H9 (cell line): ENCODE results near the gene MARCKS. TPM values are rescaled to one million over a fixed set of nuclear protein-coding genes. Genes with fewer than 3 reads are reported as not detected.

ENCODE experiments used
- DNase-seq: peaks from one replicate; pipeline ENCODE4 v3.0.0-alpha.2; 2017
- H2AFZ ChIP-seq: one replicate; pipeline ENCODE4 v1.6.1; 2013; ENCODE audit warnings: mild to moderate bottlenecking, low read length, control low read depth, moderate library complexity
- H2AK5ac ChIP-seq: 2 replicates; pipeline ENCODE4 v1.6.1; 2013; ENCODE audit warnings: low read length, control low read depth, mixed read lengths; ENCODE audit not compliant: insufficient read length
- H2BK120ac ChIP-seq: one replicate; pipeline ENCODE4 v1.6.1; 2013; ENCODE audit warnings: low read depth, mild to moderate bottlenecking, low read length, control low read depth, inconsistent platforms; ENCODE audit not compliant: poor library complexity, severe bottlenecking
- H2BK12ac ChIP-seq: 2 replicates; pipeline ENCODE4 v1.6.1; 2013; ENCODE audit warnings: low read length, control low read depth, mixed read lengths, low read depth; ENCODE audit not compliant: insufficient read length
- H2BK15ac ChIP-seq: 2 replicates; pipeline ENCODE4 v1.6.1; 2013; ENCODE audit warnings: low read depth, low read length, control low read depth
- H2BK20ac ChIP-seq: one replicate; pipeline ENCODE4 v1.6.1; 2013; ENCODE audit warnings: low read depth, mild to moderate bottlenecking, low read length, control low read depth, inconsistent platforms; ENCODE audit not compliant: poor library complexity, severe bottlenecking
- H2BK5ac ChIP-seq: 2 replicates; pipeline ENCODE4 v1.6.1; 2013; ENCODE audit warnings: low read length, control low read depth, mixed read lengths; ENCODE audit not compliant: insufficient read length
- H3K14ac ChIP-seq: 2 replicates; pipeline ENCODE4 v1.6.1; 2013; ENCODE audit warnings: low read length, control low read depth; ENCODE audit not compliant: insufficient read depth
- H3K18ac ChIP-seq: 2 replicates; pipeline ENCODE4 v1.6.1; 2013; ENCODE audit warnings: low read depth, mild to moderate bottlenecking, mixed read lengths, low read length, control low read depth; ENCODE audit not compliant: insufficient read length
- H3K23ac ChIP-seq: 2 replicates; pipeline ENCODE4 v1.6.1; 2013; ENCODE audit warnings: low read length, control low read depth, mixed read lengths, low read depth; ENCODE audit not compliant: insufficient read length
- H3K23me2 ChIP-seq: 2 replicates; pipeline ENCODE4 v1.6.1; 2013; ENCODE audit warnings: low read depth, mild to moderate bottlenecking, mixed read lengths, low read length, control low read depth; ENCODE audit not compliant: insufficient read length, poor library complexity, severe bottlenecking
- H3K27ac ChIP-seq: 2 replicates; pipeline ENCODE4 v1.5.1; 2013; ENCODE audit warnings: low read length, control low read depth, mixed read lengths, low read depth; ENCODE audit not compliant: insufficient read length
- H3K27me3 ChIP-seq: 2 replicates; pipeline ENCODE4 v1.6.1; 2013; ENCODE audit warnings: low read length, control low read depth, inconsistent platforms; ENCODE audit not compliant: insufficient read depth
- H3K4ac ChIP-seq: 2 replicates; pipeline ENCODE4 v1.6.1; 2013; ENCODE audit warnings: low read depth, mild to moderate bottlenecking, control low read depth, inconsistent platforms, low read length, moderate library complexity
- H3K4me1 ChIP-seq: 2 replicates; pipeline ENCODE4 v1.6.1; 2013; ENCODE audit warnings: low read length, control low read depth, inconsistent platforms; ENCODE audit not compliant: insufficient read depth
- H3K4me2 ChIP-seq: 2 replicates; pipeline ENCODE4 v1.6.1; 2013; ENCODE audit warnings: low read length, control low read depth, mixed read lengths; ENCODE audit not compliant: insufficient read length, insufficient read depth
- H3K56ac ChIP-seq: 2 replicates; pipeline ENCODE4 v1.6.1; 2013; ENCODE audit warnings: low read depth, mild to moderate bottlenecking, mixed read lengths, low read length, control low read depth; ENCODE audit not compliant: insufficient read length
- H3K79me1 ChIP-seq: 2 replicates; pipeline ENCODE4 v1.6.1; 2013; ENCODE audit warnings: low read depth, mild to moderate bottlenecking, moderate library complexity, low read length, control low read depth, inconsistent platforms; ENCODE audit not compliant: insufficient read depth, poor library complexity, severe bottlenecking
- H3K79me2 ChIP-seq: 2 replicates; pipeline ENCODE4 v1.6.1; 2013; ENCODE audit warnings: low read length, control low read depth, inconsistent platforms; ENCODE audit not compliant: insufficient read depth
- H3K9ac ChIP-seq: 2 replicates; pipeline ENCODE4 v1.6.1; 2013; ENCODE audit warnings: low read length, control low read depth, mixed read lengths; ENCODE audit not compliant: insufficient read length; ENCODE audit errors: extremely low read depth
- H3K9me3 ChIP-seq: one replicate; pipeline ENCODE4 v1.6.1; 2013; ENCODE audit warnings: low read depth, low read length, inconsistent platforms; ENCODE audit not compliant: control insufficient read depth
- H3T11ph ChIP-seq: one replicate; pipeline ENCODE4 v1.6.1; 2013; ENCODE audit warnings: mild to moderate bottlenecking, low read length, control low read depth, inconsistent platforms
- H4K20me1 ChIP-seq: one replicate; pipeline ENCODE4 v1.6.1; 2013; ENCODE audit not compliant: control insufficient read depth, insufficient read length, insufficient read depth
- H4K5ac ChIP-seq: 2 replicates; pipeline ENCODE4 v1.6.1; 2013; ENCODE audit warnings: low read depth, mild to moderate bottlenecking, mixed read lengths, low read length, control low read depth; ENCODE audit not compliant: insufficient read length
- H4K8ac ChIP-seq: replicated peaks from 2 replicates; pipeline ENCODE4 v1.6.1; 2013; ENCODE audit warnings: low read length, control low read depth, mixed read lengths, low read depth; ENCODE audit not compliant: insufficient read length
- H4K91ac ChIP-seq: 2 replicates; pipeline ENCODE4 v1.6.1; 2013; ENCODE audit warnings: low read depth, mild to moderate bottlenecking, moderate library complexity, mixed read lengths, low read length, control low read depth; ENCODE audit not compliant: insufficient read length
- H3K27ac Mint-ChIP-seq, 3 experiments: 2 replicates in 2 of 3; 3 replicates in 1 of 3; pipeline ENCODE4 v1.8.0; 2020 to 2021; ENCODE audit warnings: mixed read lengths in 3 of 3, mild to moderate bottlenecking in 1 of 3, moderate library complexity in 1 of 3
- H3K27me3 Mint-ChIP-seq: 2 replicates; pipeline ENCODE4 v1.8.0; 2021; ENCODE audit warnings: low read depth, mild to moderate bottlenecking, moderate library complexity, mixed read lengths
- H3K36me3 Mint-ChIP-seq, 3 experiments: 2 replicates in 2 of 3; 3 replicates in 1 of 3; pipeline ENCODE4 v1.8.0; 2020 to 2021; ENCODE audit warnings: low read depth in 3 of 3, mixed read lengths in 3 of 3; ENCODE audit not compliant: insufficient read depth in 1 of 3
- H3K4me1 Mint-ChIP-seq, 2 experiments: 2 replicates each; pipeline ENCODE4 v1.8.0; 2020; ENCODE audit warnings: mixed read lengths in 2 of 2
- H3K4me3 Mint-ChIP-seq, 2 experiments: 2 replicates in 1 of 2; 3 replicates in 1 of 2; pipeline ENCODE4 v1.8.0; 2020 to 2021; ENCODE audit warnings: mild to moderate bottlenecking in 2 of 2, mixed read lengths in 2 of 2, moderate library complexity in 1 of 2
- H3K9me3 Mint-ChIP-seq, 2 experiments: 2 replicates in 1 of 2; 3 replicates in 1 of 2; pipeline ENCODE4 v1.8.0; 2020; ENCODE audit warnings: mild to moderate bottlenecking in 2 of 2, mixed read lengths in 2 of 2, moderate library complexity in 1 of 2
- CTCF ChIP-seq: fragments of 200-600 bp; sonication (generic); conservative IDR thresholded peaks from 3 replicates; pipeline ENCODE4 v1.8.0; 2021; ENCODE audit warnings: antibody characterized with exemption, mild to moderate bottlenecking
- WGBS: extraction: QIAGEN DNeasy Blood & Tissue Kit; methylation state at CpG from one replicate; pipeline ENCODE4 v1.1.7; 2013; ENCODE audit warnings: missing lambda C conversion rate, low lambda C conversion rate, mixed read lengths; ENCODE audit not compliant: insufficient read length; ENCODE audit errors: extremely low coverage; 5-methylcytosine and 5-hydroxymethylcytosine counted together
- total RNA-seq: library from RNA; stranded (reverse); gene quantifications from 2 replicates; pipeline ENCODE4 v1.2.1, GENCODE V29; 2021

The MARCKS gene
- total RNA-seq, 1 experiment from 2014 or later, result 164 TPM

GRCh38 chr6:113833537-113833936 lies 23.6 kb upstream of the MARCKS start:
- Histone ChIP-seq H3K4me2 (no peak overlapping the region), H2BK120ac (no peak overlapping the region)

More at GRCh38 chr6:113833537-113833936, 23.6 kb upstream of the MARCKS start:
- Mint-ChIP-seq H3K27me3 (no peaks in the 10 kb centered on the region), H3K27ac (no peak overlapping the region), H3K9me3 (no peaks in the 10 kb centered on the region), H3K4me3 (no peak overlapping the region), H3K36me3 (no peaks in the 10 kb centered on the region), H3K4me1 (peaks cover 5 to 11% of the 10 kb centered on the region in 2 experiments)
- Histone ChIP-seq H2BK20ac (no peak overlapping the region), H3K9me3 (no peaks in the 10 kb centered on the region), H3T11ph (no peak overlapping the region), H3K79me1 (no peaks in the 10 kb centered on the region), H2BK15ac (no peak overlapping the region), H2AK5ac (no peak overlapping the region), H2AFZ (no peak overlapping the region), H3K4ac (no peak overlapping the region), H4K8ac (no peak overlapping the region), H3K14ac (no peak overlapping the region), H4K91ac (no peak overlapping the region), H3K4me1 (peaks cover 2% of the 10 kb centered on the region; the same call in 1 of the 2 replicates), H3K56ac (no peak overlapping the region), H2BK5ac (no peak overlapping the region), H3K79me2 (no peaks in the 10 kb centered on the region), H3K23me2 (no peaks in the 10 kb centered on the region), H3K18ac (no peak overlapping the region), H3K9ac (no peak overlapping the region), H3K23ac (no peak overlapping the region), H4K5ac (no peak overlapping the region), H2BK12ac (no peak overlapping the region), H3K27ac (no peak overlapping the region), H4K20me1 (no peaks in the 10 kb centered on the region), H3K27me3 (no peaks in the 10 kb centered on the region)
- no CpG with 5 or more reads among the region's 2 CpGs for WGBS
- no peak for DNase-seq
- TF ChIP-seq CTCF, result no peak
